ENCODE results near the gene C1QTNF8.

The C1QTNF8 gene

DNA sequence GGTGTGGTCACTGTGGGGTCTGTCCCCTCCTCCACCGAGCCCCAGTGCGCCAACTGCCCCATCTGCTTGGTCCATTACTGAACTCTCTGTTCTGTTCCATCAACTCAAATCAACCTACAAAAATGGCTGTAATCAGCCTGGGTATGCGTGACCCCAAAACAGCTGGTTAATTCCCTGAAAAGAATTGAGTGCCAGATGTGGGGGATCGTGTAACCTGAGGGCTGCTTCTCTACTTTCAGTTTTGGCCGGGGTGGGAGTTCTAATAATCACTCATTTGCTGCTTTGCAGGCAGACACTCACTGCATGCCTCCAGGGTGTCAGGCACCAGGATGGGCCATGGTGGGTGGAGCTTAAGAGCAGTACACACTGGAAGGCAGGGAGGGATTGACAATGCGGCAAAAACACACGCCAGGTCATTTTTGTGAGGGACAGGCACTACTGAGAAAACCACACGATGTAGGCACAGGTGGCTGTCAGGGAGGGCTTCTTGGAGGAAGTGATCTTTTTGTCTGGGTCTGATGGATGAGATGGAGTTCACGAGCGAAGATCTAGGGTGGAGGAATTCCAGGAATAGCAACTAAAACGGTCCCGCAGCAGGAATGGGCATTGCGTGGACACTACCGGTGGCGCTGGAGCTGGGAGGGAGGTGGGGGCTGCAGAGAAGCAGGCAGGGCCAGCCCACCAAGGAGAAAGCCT lies 53.8 kb downstream of the C1QTNF8 start:
- ATAC-seq = no peak
- TF ChIP-seq BACH2 (CRISPR knock-in tag; IDR thresholded peaks at IDR 0.05; ENCODE audit: borderline replicate concordance) (no peak), ZFP3 (CRISPR knock-in tag; IDR thresholded peaks at IDR 0.05) (peak; percentile 36; the same call in 1 of the 2 replicates)

DNA sequence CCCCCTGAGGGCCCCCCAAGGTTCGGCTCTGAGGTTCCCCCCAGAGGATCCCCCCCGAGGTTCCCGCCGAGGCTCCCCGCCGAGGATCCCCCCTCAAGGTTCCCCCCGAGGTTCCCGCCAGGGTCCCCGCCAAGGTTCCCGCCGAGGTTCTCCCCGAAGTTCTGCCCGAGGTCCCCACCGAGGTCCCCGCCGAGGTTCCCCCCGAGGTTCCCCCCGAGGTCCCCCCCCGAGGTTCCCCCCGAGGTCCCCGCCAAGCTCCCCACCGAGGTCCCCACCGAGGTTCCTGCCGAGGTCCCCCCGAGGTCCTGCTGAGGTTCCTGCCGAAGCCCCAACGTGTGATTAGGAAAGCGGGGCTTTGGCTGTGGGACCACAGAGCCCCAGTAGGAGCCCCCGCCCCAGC lies 55.7 kb downstream of the C1QTNF8 start:
- TF ChIP-seq PPARA (CRISPR knock-in tag; IDR thresholded peaks at IDR 0.05; ENCODE audit: borderline replicate concordance) (no peak), RARB (CRISPR knock-in tag; IDR thresholded peaks at IDR 0.05) (no peak), ZFP3 (CRISPR knock-in tag; IDR thresholded peaks at IDR 0.05) (no peak)
- TF ChIP-seq, protein P1, sequence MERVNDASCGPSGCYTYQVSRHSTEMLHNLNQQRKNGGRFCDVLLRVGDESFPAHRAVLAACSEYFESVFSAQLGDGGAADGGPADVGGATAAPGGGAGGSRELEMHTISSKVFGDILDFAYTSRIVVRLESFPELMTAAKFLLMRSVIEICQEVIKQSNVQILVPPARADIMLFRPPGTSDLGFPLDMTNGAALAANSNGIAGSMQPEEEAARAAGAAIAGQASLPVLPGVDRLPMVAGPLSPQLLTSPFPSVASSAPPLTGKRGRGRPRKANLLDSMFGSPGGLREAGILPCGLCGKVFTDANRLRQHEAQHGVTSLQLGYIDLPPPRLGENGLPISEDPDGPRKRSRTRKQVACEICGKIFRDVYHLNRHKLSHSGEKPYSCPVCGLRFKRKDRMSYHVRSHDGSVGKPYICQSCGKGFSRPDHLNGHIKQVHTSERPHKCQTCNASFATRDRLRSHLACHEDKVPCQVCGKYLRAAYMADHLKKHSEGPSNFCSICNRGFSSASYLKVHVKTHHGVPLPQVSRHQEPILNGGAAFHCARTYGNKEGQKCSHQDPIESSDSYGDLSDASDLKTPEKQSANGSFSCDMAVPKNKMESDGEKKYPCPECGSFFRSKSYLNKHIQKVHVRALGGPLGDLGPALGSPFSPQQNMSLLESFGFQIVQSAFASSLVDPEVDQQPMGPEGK (CRISPR knock-in tag; IDR thresholded peaks at IDR 0.05; ENCODE audit: borderline replicate concordance) = no peak
- no peak for ATAC-seq

DNA sequence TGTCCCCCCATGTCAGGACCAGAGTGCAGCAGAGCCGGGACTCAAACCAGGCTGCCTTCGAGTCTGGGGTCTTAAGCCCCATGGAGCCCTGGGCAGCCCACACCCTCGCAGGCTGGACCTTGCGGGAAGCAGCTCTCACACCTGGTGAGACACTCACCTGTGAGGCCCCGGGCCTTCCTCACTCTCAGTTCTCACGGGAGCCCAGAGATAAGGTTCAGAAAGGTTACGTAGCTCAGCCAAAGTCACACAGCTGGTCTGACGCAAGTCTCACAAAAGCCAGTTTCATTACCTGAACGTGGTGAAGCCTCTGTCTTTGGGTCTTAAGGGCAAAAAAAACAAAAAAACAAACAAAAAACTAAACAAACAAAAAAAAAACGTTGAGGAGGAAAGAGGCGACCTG lies 56.3 kb downstream of the C1QTNF8 start:
- TF ChIP-seq ZFP3 (CRISPR knock-in tag; IDR thresholded peaks at IDR 0.05) (no peak), ZC3H10 (CRISPR knock-in tag; IDR thresholded peaks at IDR 0.05) (no peak), ISL1 (CRISPR knock-in tag; IDR thresholded peaks at IDR 0.05) (no peak), ESRRG (CRISPR knock-in tag; IDR thresholded peaks at IDR 0.05) (no peak), ARNTL (CRISPR knock-in tag; IDR thresholded peaks at IDR 0.05; ENCODE audit: borderline replicate concordance, low read depth) (no peak), OSR1 (CRISPR knock-in tag; IDR thresholded peaks at IDR 0.05) (no peak), ZNF565 (CRISPR knock-in tag; conservative IDR thresholded peaks at IDR 0.05; ENCODE audit: low read depth) (no peak), PPARA (CRISPR knock-in tag; IDR thresholded peaks at IDR 0.05; ENCODE audit: borderline replicate concordance) (no peak), TOX (CRISPR knock-in tag; IDR thresholded peaks at IDR 0.05; ENCODE audit: borderline replicate concordance) (no peak), BACH2 (CRISPR knock-in tag; IDR thresholded peaks at IDR 0.05; ENCODE audit: borderline replicate concordance) (no peak), RARB (CRISPR knock-in tag; IDR thresholded peaks at IDR 0.05) (no peak), TCF4 (CRISPR knock-in tag; IDR thresholded peaks at IDR 0.05; ENCODE audit: borderline replicate concordance) (no peak), ZNF8 (CRISPR knock-in tag; IDR thresholded peaks at IDR 0.05) (no peak), SNAI2 (CRISPR knock-in tag; IDR thresholded peaks at IDR 0.05) (no peak), ZNF70 (CRISPR knock-in tag; IDR thresholded peaks at IDR 0.05) (no peak)
- TF ChIP-seq, protein P2, sequence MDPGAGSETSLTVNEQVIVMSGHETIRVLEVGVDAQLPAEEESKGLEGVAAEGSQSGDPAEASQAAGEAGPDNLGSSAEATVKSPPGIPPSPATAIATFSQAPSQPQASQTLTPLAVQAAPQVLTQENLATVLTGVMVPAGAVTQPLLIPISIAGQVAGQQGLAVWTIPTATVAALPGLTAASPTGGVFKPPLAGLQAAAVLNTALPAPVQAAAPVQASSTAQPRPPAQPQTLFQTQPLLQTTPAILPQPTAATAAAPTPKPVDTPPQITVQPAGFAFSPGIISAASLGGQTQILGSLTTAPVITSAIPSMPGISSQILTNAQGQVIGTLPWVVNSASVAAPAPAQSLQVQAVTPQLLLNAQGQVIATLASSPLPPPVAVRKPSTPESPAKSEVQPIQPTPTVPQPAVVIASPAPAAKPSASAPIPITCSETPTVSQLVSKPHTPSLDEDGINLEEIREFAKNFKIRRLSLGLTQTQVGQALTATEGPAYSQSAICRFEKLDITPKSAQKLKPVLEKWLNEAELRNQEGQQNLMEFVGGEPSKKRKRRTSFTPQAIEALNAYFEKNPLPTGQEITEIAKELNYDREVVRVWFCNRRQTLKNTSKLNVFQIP (CRISPR knock-in tag; IDR thresholded peaks at IDR 0.05; ENCODE audit: borderline replicate concordance, low read depth) = no peak
- TF ChIP-seq, protein P3, sequence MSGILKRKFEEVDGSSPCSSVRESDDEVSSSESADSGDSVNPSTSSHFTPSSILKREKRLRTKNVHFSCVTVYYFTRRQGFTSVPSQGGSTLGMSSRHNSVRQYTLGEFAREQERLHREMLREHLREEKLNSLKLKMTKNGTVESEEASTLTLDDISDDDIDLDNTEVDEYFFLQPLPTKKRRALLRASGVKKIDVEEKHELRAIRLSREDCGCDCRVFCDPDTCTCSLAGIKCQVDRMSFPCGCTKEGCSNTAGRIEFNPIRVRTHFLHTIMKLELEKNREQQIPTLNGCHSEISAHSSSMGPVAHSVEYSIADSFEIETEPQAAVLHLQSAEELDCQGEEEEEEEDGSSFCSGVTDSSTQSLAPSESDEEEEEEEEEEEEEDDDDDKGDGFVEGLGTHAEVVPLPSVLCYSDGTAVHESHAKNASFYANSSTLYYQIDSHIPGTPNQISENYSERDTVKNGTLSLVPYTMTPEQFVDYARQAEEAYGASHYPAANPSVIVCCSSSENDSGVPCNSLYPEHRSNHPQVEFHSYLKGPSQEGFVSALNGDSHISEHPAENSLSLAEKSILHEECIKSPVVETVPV (CRISPR knock-in tag; IDR thresholded peaks at IDR 0.05) = no peak
- TF ChIP-seq, protein P1 (CRISPR knock-in tag; IDR thresholded peaks at IDR 0.05; ENCODE audit: borderline replicate concordance) = no peak
- ATAC-seq = no peak

DNA sequence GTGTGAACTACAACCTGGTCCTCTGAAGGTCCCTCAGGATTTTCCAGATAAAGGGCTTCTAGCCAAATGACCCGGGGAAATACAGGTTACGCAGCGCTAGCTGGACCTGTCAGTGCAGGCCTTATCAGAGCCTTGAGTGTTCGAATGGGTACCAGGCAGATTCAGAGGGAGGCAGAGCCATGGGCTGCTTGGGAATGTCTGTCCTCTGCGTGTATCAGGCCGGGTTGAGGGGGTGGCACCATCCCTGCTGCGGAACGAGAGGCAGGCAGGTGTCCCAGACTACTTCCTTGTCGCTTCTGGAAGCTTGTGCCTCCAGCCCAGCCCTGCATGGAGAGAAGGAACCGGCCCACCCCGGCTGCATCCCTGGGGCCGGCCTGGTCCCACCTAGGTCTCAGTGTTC lies 57.1 kb downstream of the C1QTNF8 start:
- ATAC-seq = no peak
- TF ChIP-seq, protein P3 (CRISPR knock-in tag; IDR thresholded peaks at IDR 0.05) = no peak
- TF ChIP-seq TCF4 (CRISPR knock-in tag; IDR thresholded peaks at IDR 0.05; ENCODE audit: borderline replicate concordance) (no peak), ZFP3 (CRISPR knock-in tag; IDR thresholded peaks at IDR 0.05) (no peak)

Measured in SK-N-SH treated with all-trans-retinoic acid at 6 μM for 48 hours (cell line).